GM21825 (cell line): ENCODE results near the gene FAM162B.
"Not testable (repeated sequence)": the region's sequence is repeated elsewhere in the genome, so short reads cannot be mapped to it uniquely, and the experiment has no call there.

ENCODE experiments used
- ATAC-seq: cut with Tn5 transposase; IDR thresholded peaks from one replicate; pipeline ENCODE4 v1.9.1; 2021; ENCODE audit warnings: mild to moderate bottlenecking, moderate library complexity; ENCODE audit not compliant: unreplicated experiment

Gene FAM162B

GRCh38 chr6:116730513-116730912 is 35.0 kb downstream of the FAM162B start:
- ATAC-seq, result no peak

- ATAC-seq, result no peak
These were observed 38.6 kb downstream of the FAM162B start for GRCh38 chr6:116726947-116727346.

DNA sequence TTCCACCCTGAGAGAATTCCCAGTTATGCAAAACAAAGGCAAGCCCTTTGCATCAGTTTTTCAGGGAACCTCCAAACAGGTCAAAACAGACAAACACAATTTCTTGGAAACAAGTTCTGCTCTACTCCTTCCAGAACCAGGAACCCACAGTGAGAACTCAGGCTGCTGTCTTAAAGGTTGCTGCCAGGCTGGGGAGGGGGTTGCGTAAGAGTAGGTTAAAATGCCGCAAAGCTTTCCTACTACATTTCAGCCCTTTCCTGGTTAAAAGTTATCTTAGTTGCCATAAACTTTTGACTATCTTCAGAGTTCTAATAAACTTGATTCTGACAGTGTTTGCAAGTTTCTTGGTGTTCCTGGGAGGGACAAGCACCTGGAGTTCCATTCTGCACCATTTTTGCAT is 50.8 kb downstream of the FAM162B start:
- no peak for ATAC-seq

DNA sequence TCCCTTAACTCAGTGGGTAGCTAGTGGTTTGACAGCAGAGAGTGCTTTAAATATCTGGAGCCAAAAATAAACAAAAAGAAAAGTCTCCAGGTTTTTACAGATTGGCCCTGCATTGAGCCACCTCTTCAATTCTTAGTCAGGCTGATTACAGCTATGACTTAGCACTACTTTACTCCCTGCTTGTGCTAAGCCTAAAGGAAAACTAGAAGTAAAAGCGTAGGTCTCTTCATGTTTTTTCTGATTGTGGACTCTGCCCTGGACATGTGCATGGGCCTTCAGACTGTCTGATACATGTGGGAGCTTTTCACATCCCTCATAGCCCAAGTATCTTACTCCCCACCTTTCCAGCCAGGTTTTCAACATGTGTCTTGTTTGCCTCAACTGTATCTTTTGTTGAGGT is 51.2 kb downstream of the FAM162B start:
- ATAC-seq, result no peak

DNA sequence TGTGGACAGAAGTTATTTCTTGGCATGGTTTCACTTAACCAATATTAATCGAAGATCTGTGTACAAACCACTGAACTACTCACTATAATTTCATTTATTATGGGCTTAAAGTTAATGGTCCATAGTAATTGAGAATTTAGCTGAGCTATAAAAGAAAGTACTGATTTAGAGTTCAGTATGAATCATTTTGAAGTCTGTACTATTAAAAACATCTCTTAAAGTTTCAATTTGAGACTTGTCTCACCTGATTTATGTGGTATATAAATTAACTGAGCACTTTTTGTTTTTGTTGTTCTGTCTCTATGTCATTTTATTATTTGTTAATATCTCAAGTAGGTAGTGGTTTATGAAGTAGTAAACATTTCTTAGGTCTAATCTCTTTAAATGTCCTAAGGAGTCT is 59.6 kb downstream of the FAM162B start:
- no peak for ATAC-seq

DNA sequence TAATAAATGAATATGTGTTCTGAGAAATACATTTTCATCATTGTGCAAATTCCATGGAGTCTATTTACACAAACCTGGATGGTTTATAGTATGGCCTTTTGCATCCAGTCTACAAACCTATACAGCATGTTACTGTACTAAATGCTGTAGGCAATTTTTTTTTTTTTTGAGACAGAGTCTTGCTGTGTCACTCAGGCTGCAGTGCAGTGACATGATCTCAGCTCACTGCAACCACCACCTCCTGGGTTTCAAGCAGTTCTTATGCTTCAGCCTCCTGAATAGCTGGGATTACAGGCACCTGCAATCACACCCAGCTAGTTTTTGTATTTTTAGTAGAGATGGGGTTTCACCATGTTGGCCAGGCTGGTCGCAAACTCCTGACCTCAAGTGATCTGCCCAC is 61.6 kb downstream of the FAM162B start:
- ATAC-seq, result not testable (repeated sequence)
